HG03095 (cell line): Measurements from ENCODE around the gene ZNF343.
"Not testable (repeated sequence)": the region's sequence is repeated elsewhere in the genome, so short reads cannot be mapped to it uniquely, and the experiment has no call there.

ENCODE experiments used
- ATAC-seq: cut with Tn5 transposase; IDR thresholded peaks from one replicate; pipeline ENCODE4 v1.9.1; 2021; ENCODE audit warnings: moderate library complexity; ENCODE audit not compliant: unreplicated experiment

Gene ZNF343

DNA sequence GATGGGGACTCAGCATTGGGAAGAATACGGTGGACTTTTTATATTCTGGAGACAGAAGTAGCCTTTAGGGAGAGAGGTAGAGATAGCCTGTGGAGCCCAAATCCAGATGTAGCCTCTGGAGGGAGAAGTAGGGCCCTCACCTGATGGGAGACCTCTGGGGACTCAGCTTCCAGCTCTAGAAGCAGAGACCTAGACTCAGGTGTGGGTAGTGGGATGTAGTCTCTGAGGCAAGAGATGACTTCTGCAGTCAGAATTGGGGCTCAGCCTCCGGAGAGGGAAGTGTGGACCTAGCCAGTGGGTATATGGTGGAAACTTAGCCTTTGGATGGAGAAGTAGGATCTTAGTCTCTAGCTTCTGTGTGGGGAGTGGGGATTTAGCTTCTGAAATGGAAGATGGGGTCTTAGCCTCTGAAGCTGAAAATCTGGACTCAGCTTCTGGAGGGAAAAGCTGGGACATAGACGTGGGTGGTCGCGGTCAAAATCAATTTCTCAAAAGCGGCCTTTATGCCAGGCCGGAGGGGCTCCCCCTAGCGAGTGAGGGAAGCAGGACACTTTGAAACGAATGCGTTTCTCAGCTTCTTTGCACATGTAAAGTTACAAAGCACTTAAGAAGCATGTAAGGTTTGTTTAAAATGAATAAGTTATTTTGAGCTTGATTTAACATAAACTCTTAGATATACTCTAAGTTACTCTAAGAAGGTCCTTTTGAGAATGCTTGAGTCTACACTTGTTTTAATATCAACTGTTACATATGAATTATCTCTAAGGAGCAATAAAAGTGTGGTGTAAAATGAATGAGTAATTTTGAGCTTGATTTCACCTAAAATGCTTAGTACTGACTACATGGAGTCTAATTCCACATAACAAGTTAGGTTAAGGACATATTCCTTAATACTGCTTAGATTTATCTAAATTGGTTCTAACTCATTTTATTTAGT is 12.9 kb upstream of the ZNF343 start:
- no peak for ATAC-seq

DNA sequence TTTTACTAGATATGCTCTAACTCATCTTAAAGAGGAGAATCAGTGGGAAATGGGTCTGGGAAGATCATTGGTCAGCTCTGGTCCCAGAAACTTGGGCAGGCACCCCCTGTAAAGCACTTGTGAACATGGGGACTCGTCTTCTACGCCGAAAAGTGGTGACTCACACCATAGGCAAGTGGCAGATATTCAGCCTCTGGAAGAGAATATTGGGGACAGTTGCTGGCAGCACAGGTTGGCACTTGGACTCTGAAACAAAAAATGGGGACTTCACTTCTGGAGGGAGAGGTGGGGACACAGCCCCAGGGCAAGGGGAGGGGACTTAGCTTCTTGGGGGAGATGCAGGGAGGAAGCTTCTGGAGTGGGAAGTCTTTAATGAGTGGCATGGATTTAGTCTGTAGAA is 11.9 kb upstream of the ZNF343 start:
- ATAC-seq: no peak

DNA sequence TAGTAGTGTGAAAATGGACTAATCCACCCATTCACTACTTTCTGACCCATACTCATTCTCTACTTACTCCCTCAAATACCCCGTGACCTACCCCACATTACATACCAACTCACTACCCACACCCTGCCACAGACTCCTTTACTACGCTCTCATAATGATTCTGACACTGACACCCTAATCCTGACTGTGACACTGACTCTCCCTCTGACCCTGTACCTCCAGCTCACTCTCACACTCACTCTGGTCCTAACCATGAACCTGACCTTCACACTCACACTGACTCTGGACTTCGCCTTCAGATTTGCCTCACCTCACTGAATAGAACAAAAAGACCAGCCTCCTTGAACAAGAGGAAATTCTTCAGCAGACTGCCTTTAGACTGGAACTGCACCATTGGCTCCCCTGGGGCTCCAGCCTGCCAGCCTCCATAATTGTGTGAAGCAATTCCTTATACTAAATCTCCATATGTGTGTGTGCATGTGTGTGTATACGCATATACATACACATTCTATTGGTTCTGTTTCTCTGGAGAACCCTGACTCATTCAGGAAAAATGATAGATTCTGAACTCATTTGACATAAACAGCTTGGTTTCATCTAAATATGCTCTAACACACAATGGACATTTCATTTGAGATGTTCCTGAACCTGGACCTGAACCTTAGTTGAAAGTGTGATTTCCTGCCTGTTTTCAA is 10.5 kb upstream of the ZNF343 start:
- ATAC-seq: no peak

DNA sequence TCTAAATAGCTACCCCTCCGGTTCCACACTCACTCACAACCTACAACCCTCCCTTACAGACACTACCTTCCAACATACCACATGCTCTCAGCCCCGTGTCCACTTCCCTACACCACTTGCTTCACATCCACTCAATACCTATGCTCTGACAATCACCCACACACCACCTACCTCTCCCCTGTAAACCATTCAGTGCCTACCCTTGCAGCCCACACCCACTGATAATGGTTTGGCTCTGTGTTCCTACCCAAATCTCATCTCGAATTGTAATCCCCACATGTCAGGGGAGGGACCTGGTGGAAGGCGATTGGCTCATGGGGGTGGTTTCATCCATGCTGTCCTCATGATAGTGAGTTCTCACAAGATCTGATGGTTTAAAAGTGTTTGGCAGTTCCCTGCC is 9.8 kb upstream of the ZNF343 start:
- no peak for ATAC-seq

DNA sequence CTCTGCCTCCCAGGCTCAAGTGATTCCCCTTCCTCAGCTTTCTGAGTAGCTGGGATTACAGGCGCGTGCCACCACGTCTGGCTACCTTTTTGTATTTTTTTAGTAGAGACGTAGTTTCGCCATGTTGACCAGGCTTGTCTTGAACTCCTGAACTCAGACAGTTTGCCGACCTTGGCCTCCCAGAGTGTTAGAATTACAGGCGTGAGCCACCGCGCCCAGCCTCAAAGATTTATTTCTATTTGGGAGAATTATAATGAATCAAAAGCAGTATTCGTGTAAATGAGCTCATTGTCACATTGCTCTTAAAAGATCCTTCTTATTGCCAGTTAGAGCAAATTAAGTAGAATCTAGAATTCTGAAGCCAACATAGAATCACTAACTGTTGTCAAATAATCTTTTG is 9.4 kb upstream of the ZNF343 start:
- no peak for ATAC-seq

DNA sequence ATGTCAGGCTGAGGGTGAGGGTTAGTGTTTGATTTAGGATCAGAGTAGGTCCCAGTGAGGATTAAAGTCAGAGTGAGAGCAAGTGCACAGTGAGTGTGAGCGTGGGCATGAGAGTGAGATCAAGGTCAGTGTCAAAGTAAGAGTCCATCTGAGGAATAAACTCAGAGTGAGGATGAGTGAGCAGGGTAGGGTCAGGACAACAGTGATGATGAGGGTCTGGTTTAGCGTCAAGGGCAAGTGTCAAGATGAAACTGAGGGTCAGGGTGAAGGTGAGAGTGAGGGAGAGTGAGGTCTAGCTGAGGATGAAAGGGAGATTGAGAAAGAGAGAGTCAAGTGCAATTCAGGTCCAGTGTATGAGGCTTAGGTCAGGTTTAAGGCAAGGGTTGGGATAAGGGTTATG is 7.7 kb upstream of the ZNF343 start:
- no peak for ATAC-seq

DNA sequence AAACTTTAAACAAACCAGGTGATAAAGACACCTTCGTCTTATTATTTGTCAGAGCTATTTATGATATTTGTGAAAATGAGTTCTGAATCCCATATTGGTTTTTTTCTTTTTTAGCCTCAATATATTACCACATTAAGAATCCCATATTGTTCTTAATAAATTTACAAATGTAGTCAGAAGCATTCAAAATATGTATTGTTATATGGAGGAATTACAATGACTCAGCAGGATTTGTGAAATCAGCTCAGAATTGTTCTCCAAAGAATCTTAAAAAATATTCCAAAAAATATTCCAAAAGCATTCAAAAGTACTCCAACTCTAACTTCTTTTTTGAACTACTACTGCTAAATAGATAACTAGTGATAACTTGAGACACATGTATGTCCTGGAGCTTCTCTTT is 6.5 kb upstream of the ZNF343 start:
- no peak for ATAC-seq

DNA sequence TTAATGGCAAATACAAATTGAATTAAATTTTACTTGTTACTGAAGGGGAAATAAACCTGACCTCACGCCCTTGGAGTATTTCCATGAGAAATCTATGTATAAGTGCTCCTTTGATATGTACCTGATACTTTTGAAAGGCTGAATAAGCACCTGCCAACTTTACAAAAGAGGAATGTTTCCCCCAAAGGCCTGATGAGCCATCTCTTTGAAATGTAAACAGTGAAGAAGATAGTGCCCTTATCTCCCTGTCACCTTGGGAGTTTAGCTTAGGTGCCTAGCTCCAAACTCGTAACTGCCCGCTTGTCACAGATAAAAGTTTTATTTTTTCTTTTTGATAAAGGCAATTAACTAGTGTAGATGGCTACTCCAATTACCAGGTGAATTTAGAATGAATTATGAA is 1.1 kb upstream of the ZNF343 start:
- ATAC-seq: no peak

DNA sequence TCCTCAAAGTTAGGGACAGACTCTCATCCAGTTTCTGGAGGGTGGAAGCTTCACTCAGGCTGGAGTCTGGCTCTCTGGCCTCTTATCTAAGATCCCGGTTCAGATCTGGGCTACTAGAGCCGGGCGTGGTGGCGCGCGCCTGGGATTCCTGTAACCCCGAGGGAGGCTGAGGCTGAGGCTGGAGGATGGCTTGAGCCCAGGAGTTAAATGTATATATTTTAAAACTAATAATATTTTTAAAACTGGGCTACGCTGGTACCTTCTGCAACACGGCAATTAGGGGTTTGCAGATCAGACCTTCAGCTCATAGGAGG is 710 bp upstream of the ZNF343 start:
- ATAC-seq: no peak

DNA sequence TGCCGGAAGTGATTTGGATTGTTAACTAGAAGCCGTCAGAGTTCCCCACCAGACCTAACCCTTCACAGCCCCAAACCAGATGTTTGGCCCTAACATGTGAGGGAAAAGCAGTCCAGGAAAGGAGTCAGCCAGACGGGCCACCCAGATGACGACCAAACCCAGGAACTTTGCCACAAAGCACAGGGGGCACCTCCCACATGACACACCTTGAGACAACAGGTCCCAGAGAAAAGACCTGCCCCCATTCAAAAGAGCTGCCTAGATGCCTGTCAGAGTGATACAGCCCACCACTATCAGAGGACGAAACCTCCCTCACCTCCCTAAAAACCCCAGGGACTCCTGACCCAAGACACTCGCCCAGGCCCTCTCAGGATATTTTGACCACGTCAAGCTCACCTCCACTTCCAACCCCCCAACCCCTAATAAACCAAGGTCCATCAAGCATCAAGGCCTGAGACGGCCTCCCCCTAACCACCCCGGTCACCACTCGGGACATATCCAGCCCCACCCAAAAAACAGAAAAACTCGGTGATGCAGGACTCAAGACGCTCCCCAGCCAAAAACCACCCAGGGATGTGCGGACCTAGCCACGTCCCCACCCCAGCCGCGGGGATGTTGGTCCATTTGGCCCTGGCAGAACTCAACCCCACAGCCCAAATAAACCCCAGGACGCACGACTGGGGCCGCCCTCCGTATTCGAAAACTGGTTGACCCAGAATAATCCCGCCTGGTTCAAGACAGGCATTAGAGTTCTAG is 662 bp downstream of the ZNF343 start:
- ATAC-seq: peak; percentile 3

DNA sequence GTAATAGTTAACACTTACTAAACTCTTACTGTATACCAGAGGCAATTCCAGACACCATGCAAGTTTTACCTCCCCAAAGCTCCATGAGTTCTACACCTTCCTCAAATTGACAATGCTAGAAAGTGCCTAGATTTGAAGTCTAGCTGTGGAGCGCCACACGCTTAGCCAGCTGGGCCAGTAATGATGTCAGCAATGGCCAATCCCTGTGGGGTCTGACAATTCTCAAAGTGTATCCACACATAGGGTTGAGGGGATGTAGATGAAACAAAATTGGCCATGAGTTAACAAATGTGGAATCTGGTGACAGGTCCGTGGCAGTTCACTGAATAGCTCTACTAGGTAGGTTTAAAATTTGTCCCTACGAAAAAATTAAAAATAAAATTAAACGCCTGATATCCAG is 1.3 kb downstream of the ZNF343 start:
- ATAC-seq: no peak

DNA sequence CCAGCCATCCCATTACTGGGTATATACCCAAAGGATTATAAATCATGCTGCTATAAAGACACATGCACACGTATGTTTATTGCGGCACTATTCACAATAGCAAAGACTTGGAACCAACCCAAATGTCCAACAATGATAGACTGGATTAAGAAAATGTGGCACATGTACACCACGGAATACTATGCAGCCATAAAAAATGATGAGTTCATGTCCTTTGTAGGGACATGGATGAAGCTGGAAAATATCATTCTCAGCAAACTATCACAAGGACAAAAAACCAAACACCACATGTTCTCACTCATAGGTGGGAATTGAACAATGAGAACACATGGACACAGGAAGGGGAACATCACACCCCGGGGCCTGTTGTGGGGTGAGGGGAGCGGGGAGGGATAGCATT is 2.3 kb downstream of the ZNF343 start:
- ATAC-seq: not testable (repeated sequence)

DNA sequence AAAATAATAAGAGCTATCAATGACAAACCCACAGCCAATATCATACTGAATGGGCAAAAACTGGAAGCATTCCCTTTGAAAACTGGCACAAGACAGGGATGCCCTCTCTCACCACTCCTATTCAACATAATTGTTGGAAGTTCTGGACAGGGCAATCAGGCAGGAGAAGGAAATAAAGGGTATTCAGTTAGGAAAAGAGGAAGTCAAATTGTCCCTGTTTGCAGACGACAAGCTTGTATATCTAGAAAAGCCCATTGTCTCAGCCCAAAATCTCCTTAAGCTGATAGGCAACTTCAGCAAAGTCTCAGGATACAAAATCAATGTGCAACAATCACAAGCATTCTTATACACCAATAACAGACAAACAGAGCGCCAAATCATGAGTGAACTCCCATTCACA is 3.9 kb downstream of the ZNF343 start:
- not testable (repeated sequence) for ATAC-seq

DNA sequence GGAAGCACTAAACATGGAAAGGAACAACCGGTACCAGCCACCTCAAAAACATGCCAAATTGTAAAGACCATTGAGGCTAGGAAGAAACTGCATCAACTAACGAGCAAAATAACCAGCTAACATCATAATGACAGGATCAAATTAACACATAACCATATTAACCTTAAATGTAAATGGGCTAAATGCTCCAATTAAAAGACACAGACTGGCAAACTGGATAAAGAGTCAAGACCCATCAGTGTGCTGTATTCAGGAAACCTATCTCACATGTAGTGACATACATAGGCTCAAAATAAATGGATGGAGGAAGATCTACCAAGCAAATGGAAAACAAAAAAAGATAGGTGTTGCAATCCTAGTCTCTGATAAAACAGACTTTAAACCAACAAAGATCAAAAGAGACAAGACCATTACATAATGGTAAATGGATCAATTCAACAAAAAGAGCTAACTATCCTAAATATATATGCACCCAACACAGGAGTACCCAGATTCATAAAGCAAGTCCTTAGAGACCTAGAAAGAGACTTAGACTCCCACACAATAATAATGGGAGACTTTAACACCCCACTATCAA is 5.8 kb downstream of the ZNF343 start:
- ATAC-seq: not testable (repeated sequence)

DNA sequence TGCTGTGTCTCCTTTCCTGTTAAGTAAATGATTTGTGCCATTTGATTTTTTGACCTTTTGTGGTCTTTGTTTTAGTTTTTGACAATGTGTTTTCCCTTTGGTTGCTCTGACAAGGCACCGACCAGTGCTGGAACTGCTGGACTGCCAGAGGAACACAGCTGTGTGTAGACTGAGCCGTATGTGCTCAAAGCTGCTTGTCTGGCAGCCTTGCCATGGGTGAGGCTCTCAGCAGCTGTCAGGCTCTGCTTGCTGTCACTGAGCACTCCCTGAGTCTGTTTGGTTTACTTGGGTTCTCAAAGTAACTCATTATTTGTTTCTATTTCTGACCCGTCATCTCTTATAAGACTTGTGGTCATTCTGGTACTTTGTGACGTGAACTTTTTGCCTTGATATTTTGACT is 23.1 kb downstream of the ZNF343 start:
- no peak for ATAC-seq

DNA sequence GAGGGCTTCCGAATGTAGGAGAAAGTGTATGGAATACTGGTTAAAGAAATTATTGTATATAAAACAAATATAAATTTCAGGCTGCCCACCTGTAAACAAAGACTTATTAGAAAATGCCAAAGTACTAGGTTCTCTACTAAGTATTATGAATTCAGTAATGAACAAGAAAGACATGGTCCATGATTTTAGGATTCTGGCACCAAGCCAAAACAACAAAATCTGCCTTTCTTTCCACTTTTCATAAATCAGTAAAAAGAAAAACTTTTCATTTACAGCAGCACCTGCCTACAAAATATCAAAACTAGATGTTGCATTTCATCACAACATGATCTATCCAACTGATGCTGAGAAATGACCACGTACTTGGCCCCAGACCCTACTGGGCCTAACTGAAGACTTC is 23.6 kb downstream of the ZNF343 start:
- ATAC-seq: no peak

DNA sequence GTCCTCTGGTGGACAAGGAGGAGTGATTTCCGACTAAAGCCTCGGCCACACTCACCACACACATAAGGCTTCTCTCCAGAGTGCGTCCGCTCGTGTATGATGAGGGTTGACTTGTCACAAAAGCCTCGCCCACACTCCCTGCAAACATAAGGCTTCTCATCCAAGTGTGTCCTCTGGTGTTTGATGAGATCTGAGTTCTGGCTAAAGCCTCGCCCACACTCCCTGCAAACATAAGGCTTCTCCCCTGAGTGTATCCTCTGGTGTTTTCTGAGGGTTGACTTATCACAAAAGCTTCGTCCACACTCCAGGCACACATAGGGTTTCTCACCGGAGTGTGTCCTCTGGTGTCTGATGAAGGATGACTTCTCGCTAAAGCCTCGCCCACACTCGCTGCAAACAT is 25.2 kb downstream of the ZNF343 start:
- no peak for ATAC-seq

DNA sequence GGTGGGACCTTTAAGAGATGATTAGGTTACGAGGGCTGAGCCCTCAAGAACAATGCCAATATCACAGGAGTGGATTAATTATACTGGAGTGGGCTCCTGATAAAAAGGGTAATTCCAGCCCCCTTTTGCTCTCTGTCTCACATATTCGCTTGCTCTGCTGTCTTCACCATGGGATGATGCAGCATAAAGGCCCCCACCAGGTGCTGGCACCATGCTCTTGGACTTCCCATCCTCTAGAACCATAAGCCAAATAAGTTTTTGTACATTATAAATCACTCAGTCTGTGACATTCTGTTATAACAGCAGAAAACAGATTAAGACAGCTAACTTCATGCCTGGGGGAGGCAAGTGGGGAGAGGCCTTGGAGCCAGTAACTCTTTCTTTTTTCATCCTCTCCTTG is 28.3 kb downstream of the ZNF343 start:
- ATAC-seq: no peak

DNA sequence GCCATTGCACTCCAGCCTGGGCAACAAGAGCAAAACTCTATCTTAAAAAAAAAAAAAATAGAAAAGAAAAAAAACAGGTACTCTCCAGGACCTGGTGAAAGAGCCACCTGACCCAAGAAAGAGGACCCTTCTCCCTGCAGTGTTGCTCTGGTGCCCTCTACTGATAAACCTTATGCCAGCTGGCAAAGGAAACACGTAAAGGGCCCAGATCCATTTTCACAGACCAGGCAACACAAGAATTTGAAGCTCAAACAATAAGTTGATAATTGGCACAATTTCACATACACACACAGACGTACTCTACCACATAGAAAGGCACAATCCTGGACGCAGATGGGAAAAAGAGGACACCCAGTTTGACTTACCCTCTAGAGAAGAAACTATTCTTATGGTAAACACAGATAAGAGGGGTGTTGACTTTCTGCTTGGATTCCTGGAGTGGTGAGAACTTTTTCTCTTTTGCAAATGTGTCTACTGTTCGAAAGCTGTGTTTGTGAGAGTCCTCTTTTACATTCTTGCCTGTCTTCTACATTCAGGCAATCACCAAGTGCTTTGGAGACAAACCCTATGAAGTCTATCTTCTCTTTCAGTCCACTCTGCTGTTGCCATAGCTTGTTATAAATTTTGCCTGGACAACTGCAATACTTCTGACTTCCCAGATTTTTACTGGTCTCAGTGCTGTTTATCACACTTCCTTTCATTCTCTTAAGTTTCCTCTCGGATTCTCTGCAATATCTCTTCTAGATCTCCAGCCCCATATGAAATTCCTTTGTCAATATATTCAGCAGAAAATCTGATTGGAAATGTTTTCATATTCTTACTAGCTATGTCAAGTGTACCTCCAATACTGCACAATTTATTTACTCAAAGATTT is 31.7 kb downstream of the ZNF343 start:
- no peak for ATAC-seq
